Thyroid gland (tissue), 4 donors: Measurements from ENCODE around the gene S100A6.
"Not testable (repeated sequence)": the region's sequence is repeated elsewhere in the genome, so short reads cannot be mapped to it uniquely, and the experiment has no call there.

Source experiments
- CTCF ChIP-seq, 6 experiments: fragments of 200-600 bp in 3 of 6; fragments of 450-650 bp in 3 of 6; sonication (generic) in 3 of 6; IDR thresholded peaks; one replicate each; pipeline ENCODE4 v1.5.1; 2016 to 2019; ENCODE audit warnings: antibody characterized with exemption in 6 of 6, mild to moderate bottlenecking in 2 of 6, inconsistent platforms in 1 of 6, moderate library complexity in 1 of 6
- POLR2A ChIP-seq, 2 donors: fragments of 450-650 bp; IDR thresholded peaks; one replicate each; pipeline ENCODE4 v1.6.1; 2017; ENCODE audit warnings: antibody characterized with exemption in 2 of 2, mild to moderate bottlenecking in 2 of 2, moderate library complexity in 1 of 2

GRCh38 chr1:153582836-153583235 is 47.0 kb upstream of the S100A6 start:
- TF ChIP-seq CTCF, POLR2A (IDR thresholded peaks at IDR 0.05): not testable (repeated sequence)
